Body of pancreas (tissue), 4 donors: ENCODE data around the gene OTX1. TPM values are rescaled to one million over a fixed set of nuclear protein-coding genes. Genes with fewer than 3 reads are reported as not detected.

Experiments
- ATAC-seq: fragments of 150-250 bp; one replicate; pipeline ENCODE4 v1.9.1; 2016
- DNase-seq, 4 donors: peaks; one replicate each; pipeline ENCODE4 v3.0.0-alpha.2; 2019
- H3K27ac ChIP-seq, 4 donors: fragments of 200-600 bp; sonication (generic); 1 replicate in 3 of 4; 2 replicates in 1 of 4; pipeline versions ENCODE4 v1.5.1 to v1.6.1; 2016 to 2019; ENCODE audit warnings: mild to moderate bottlenecking in 1 of 4, mixed read lengths in 1 of 4, moderate library complexity in 1 of 4
- H3K27me3 ChIP-seq, 2 donors: fragments of 200-600 bp; sonication (generic); one replicate each; pipeline ENCODE4 v1.6.0; 2016; ENCODE audit warnings: mild to moderate bottlenecking in 1 of 2
- H3K36me3 ChIP-seq, 2 donors: fragments of 200-600 bp; sonication (generic); replicated peaks in 1 of 2; 2 replicates each; pipeline ENCODE4 v1.5.1; 2016; ENCODE audit warnings: low read depth in 2 of 2; ENCODE audit not compliant: insufficient read depth in 1 of 2
- H3K4me1 ChIP-seq: fragments of 200-600 bp; sonication (generic); one replicate; pipeline ENCODE4 v1.6.0; 2016
- H3K4me3 ChIP-seq, 2 donors: fragments of 200-600 bp; sonication (generic); 1 replicate in 1 of 2; 2 replicates in 1 of 2; pipeline ENCODE4 v1.5.1; 2016 to 2019
- H3K9me3 ChIP-seq, 3 donors: fragments of 200-600 bp; sonication (generic); 1 replicate in 2 of 3; 2 replicates in 1 of 3; pipeline ENCODE4 v1.5.1; 2016
- POLR2A ChIP-seq, 3 donors: fragments of 450-650 bp; IDR thresholded peaks; one replicate each; pipeline ENCODE4 v1.6.1; 2016; ENCODE audit warnings: antibody characterized with exemption in 3 of 3, mild to moderate bottlenecking in 2 of 3
- WGBS, 2 donors: methylation state at CpG; one replicate each; pipeline ENCODE4 v1.1.5; 2017; 5-methylcytosine and 5-hydroxymethylcytosine counted together
- intact Hi-C: fragments of 100-400 bp; cut with DNase I; formaldehyde crosslinking; loops from one replicate; pipeline ENCODE4 v1.15.1; 2023
- total RNA-seq, 2 donors: library from RNA; depleted of rRNA; stranded (reverse); fragments of >200 nt; gene quantifications; one replicate each; pipeline ENCODE4 v1.1.0, GENCODE V29; 2016
- TF ChIP-seq, protein P1 (sequence below), 7 experiments: fragments of 450-650 bp in 4 of 7; fragments of 200-600 bp in 3 of 7; sonication (generic) in 3 of 7; IDR thresholded peaks; one replicate each; pipeline ENCODE4 v1.5.1; 2016 to 2019; ENCODE audit warnings: antibody characterized with exemption in 7 of 7

Gene OTX1
- total RNA-seq, 2 donors from 2014 or later, result not detected

DNA sequence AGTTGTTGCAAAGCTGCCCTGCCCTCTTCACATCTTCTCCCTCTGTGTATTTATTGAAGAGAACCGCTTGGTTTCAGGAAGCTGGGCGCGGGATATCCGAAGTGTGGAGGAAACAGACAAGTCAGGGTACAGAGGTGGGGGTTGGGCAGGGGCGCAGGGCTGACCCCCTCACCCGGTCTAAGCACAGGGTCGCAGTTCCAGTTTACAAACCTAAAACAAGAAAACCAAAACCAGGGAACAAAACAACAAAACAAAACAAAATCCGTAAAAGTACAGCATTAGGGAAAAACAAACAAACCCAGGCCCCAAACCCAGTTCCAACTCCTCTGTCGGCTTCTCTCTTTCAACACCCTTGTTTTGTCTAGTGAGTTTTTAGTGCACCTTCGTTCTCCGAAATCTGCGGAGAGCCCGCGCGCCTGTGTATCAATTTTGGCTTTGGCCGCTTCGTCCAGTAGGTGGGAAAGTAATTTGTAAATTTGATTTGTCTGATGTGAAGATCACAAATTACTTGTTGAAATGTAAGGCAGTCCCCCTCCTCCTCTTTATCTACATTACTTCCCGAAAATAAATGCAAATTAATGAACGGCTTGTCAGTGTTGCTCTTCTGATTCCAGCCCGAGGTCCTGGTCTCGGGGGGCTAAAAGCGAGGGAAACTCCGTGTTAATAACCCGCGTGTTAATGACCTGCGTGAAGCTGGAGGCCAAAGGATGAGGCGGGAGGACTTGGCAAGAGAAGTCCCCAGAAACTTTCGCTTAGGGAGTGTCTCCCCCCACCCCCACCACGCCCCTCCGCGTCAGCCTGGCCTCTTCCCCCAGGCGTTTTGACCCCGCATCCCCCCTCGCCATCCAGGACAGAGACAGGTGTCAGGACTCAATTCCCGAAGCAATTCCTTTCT lies 6.9 kb downstream of the OTX1 start:
- ATAC-seq (no peak), DNase-seq (no peak)
- intact Hi-C loops, result no loop called here
- H3K9me3 ChIP-seq, result no peaks in the 10 kb centered on the region
- H3K27ac ChIP-seq, result no peak overlapping the region
- 20 to 27% methylated on average over 35 of the region's 35 CpGs for WGBS, 2 donors
- H3K36me3 ChIP-seq, result no peaks in the 10 kb centered on the region
- peaks cover 42% of the 10 kb centered on the region for H3K4me1 ChIP-seq
- no peak overlapping the region for H3K4me3 ChIP-seq
- no peak for TF ChIP-seq POLR2A (IDR thresholded peaks at IDR 0.05)
- TF ChIP-seq, protein P1, sequence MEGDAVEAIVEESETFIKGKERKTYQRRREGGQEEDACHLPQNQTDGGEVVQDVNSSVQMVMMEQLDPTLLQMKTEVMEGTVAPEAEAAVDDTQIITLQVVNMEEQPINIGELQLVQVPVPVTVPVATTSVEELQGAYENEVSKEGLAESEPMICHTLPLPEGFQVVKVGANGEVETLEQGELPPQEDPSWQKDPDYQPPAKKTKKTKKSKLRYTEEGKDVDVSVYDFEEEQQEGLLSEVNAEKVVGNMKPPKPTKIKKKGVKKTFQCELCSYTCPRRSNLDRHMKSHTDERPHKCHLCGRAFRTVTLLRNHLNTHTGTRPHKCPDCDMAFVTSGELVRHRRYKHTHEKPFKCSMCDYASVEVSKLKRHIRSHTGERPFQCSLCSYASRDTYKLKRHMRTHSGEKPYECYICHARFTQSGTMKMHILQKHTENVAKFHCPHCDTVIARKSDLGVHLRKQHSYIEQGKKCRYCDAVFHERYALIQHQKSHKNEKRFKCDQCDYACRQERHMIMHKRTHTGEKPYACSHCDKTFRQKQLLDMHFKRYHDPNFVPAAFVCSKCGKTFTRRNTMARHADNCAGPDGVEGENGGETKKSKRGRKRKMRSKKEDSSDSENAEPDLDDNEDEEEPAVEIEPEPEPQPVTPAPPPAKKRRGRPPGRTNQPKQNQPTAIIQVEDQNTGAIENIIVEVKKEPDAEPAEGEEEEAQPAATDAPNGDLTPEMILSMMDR (IDR thresholded peaks at IDR 0.05), result no peak
- H3K27me3 ChIP-seq, result peaks cover 0 to 59% of the 10 kb centered on the region in 2 donors

DNA sequence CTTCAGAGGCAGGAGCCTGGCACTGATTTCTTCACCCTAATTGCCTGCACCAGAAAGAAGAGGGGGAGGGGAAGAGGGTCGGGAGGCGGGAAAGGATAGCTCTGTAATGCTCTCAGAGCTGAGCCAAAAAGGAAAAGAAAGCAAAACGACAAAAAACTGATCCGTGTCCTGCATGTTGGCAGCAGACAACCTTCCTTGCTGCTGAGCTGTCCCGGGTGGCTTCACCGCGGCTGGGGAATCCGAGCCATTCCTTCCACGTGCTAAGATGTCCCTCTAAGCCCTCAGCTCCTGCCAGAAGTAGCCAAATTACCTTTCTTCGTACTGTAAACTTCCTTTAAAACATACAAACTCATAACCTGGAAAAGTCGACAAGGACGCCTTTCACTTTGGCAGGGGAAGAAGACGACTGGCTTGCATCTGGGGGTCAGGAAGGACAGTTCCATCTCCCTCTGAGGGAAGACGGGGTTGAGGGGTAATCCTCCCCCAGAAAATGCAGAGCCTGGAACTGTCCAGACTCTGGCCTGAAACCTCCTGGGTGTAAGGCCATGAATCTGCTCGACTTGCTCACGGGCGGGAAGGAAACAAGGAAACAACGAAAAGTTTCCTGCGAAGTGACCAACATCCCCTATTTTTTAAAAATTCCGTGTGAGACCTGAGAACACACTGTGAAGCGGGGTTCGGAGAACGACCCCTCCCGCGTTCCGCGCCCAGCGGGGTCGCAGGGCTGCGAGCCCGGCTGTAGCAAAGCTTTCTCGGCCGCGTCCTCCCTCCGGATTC lies 7.7 kb downstream of the OTX1 start:
- H3K4me1 ChIP-seq, result peaks cover 42% of the 10 kb centered on the region
- H3K36me3 ChIP-seq, result no peaks in the 10 kb centered on the region
- peaks cover 0 to 62% of the 10 kb centered on the region in 2 donors for H3K27me3 ChIP-seq
- WGBS, 2 donors, result 9 to 18% methylated on average over 22 to 35 of the region's 35 CpGs
- no peak overlapping the region for H3K27ac ChIP-seq
- intact Hi-C loops, result no loop called here
- ATAC-seq (no peak), DNase-seq (no peak)
- no peak for TF ChIP-seq POLR2A (IDR thresholded peaks at IDR 0.05)
- TF ChIP-seq, protein P1 (IDR thresholded peaks at IDR 0.05), result no peak
- H3K9me3 ChIP-seq, result no peaks in the 10 kb centered on the region
- no peak overlapping the region for H3K4me3 ChIP-seq

DNA sequence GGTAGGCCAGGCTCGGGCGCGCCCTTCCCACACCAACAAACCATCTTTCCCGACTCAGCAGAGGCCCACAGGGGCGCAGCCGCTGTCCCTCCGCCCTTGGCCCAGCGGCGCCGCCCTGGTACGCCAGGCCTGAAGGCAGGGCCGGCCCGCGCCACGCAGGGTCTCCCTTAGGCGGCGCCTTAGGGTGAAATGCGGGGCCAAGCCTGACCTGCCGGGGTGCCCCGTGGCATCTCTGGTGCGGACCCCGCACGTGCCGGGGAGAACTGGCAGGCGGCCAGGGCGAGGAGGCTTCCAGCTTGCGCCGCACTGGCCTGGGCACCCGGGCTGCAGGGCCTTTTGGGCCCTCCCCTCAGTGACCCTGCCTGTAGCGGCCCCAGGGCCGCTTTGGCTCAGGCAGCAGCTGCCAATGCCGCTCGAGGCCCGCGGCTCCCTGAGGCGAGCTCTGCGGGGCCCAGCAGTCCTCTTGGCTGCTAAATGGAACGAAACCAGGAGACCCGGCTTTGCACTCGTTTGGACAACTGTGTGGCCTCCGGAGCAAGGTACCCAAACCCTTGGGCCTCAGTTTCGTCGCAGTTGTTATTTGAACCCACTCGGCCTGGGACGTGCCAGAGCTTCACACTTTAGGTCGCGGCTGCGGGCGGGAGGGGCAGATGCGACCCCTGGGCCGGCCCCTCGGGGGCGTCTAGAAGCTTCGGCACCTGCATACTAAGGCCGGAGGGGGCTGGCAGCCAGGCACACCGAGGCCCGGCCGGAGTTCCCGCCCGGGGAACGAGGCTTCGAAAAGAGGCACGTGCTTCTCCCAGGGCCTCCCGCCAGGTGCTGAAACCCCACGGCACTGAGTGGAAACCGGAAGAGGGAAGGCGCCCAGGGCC lies 8.5 kb downstream of the OTX1 start:
- H3K36me3 ChIP-seq, result no peaks in the 10 kb centered on the region
- no peak overlapping the region for H3K27ac ChIP-seq
- no peak for TF ChIP-seq POLR2A (IDR thresholded peaks at IDR 0.05)
- TF ChIP-seq, protein P1 (IDR thresholded peaks at IDR 0.05), result no peak
- H3K27me3 ChIP-seq, result peaks cover 0 to 69% of the 10 kb centered on the region in 2 donors
- H3K9me3 ChIP-seq, result no peaks in the 10 kb centered on the region
- intact Hi-C loops, result no loop called here
- ATAC-seq (peak; percentile 34), DNase-seq (peak in 2 of 4 donors; percentile 16)
- peaks cover 38% of the 10 kb centered on the region for H3K4me1 ChIP-seq
- 8 to 35% methylated on average over 4 to 67 of the region's 67 CpGs for WGBS, 2 donors
- H3K4me3 ChIP-seq, result no peak overlapping the region

DNA sequence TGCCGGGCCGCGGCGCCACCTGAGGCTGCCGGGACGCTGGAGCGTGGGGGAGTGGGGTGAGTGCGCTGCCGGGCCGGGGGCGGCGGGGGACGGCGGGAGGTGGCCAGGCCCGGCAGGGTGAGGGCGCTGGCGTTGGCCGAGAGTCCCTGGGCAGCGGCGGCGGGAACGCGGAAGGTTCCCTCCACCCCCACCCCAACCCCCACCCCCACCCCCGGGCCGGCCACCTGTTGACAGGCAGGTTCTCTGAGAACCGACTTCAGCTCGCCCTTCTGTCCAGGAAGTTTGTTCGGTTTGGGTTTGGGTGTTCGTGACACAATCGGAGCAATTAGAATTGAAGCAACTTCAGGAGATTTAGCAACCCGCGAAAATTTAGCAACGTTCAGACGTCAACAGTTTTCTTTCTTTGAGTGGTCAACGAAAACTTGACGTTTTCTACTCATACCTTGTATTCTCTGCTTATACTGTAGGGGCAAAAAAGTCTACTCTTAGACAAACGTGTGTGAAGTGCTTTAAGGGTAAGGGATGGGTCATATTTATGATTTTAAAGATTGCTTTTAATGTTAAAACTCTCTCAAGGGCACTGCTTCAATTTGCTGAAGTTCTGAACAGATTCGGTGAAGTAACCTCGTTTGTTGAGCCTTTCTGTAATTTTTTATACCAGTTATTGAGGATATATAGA lies 9.3 kb downstream of the OTX1 start:
- 7 to 13% methylated on average over 14 to 36 of the region's 39 CpGs for WGBS, 2 donors
- no peaks in the 10 kb centered on the region for H3K9me3 ChIP-seq
- H3K27me3 ChIP-seq, result peaks cover 0 to 66% of the 10 kb centered on the region in 2 donors
- TF ChIP-seq, protein P1 (IDR thresholded peaks at IDR 0.05), result no peak
- no peak for TF ChIP-seq POLR2A (IDR thresholded peaks at IDR 0.05)
- H3K4me1 ChIP-seq, result peaks cover 35% of the 10 kb centered on the region
- no peak overlapping the region for H3K4me3 ChIP-seq
- DNase-seq (no peak), ATAC-seq (peak; percentile 16)
- H3K27ac ChIP-seq, result no peak overlapping the region
- intact Hi-C loops, result no loop called here
- no peaks in the 10 kb centered on the region for H3K36me3 ChIP-seq
